ENCODE data around the gene PKD1L1.

PKD1L1 gene

DNA sequence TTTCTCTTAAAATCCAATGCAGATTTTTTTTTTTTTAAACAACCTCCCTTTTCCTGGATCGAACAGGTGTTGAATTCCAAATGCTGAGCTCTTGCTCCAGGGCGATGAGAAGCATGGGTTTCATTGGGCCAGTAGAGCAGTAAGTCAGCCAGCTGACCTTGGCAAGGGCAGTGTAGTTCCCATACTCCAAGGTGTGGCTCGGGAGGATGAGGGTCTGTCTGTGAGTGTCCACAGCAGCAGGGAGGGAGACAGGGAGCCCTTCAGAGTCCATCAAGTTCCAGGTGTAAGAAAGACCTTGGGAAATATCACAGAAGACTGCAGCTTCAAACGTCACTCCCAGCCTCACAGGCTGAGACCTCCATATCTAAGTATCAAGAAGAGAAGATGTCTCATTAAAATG lies 50.4 kb downstream of the PKD1L1 start:
- no peaks in the 10 kb centered on the region for H3K9me3 Mint-ChIP-seq
- no peaks in the 10 kb centered on the region for H3K4me1 Mint-ChIP-seq
- peaks cover 2% of the 10 kb centered on the region for H3K36me3 Mint-ChIP-seq (ENCODE audit: insufficient read depth)
- no peak for ATAC-seq (replicated peaks; ENCODE audit: extremely low read depth, poor library complexity, severe bottlenecking)
- H3K27me3 Mint-ChIP-seq, result peaks cover 12% of the 10 kb centered on the region
- no peak overlapping the region for H3K4me3 Mint-ChIP-seq
- no peak overlapping the region for H3K27ac Mint-ChIP-seq (ENCODE audit: low read depth)
- DNase-seq (ENCODE audit: low spot score in 2 of 2), result no peak

DNA sequence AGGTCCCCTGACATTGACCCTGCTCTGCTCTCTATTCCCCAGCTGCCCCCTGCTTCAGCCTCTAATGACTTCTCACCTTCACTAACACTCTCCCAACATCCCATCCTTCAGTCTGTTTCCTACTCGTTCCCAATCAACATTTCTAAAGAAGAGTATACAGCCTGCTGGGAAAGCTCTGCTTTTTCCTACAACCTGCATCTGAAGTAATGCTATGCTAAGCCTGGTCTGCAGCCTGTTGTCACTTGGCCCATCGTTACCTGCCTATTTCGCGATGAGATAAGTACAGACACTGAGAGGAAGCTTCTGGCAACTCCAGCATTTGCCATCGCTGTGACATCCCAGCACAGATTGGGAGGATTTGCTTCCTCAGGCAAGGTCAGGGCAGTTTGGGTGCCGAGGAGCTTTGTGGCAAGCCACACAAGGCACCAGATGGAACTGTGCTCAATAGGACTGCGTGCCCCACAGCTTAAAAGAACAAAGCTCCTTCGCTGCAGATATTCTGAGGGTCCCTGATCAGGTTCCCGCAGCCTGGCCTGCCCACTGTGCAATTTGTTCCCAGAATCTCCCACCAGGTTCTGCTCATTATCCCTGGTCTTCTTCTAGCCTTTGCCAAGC lies 51.4 kb downstream of the PKD1L1 start:
- Mint-ChIP-seq H3K4me1 (no peaks in the 10 kb centered on the region), H3K4me3 (no peak overlapping the region), H3K27me3 (peaks cover 20% of the 10 kb centered on the region), H3K36me3 (ENCODE audit: insufficient read depth) (no peaks in the 10 kb centered on the region), H3K27ac (ENCODE audit: low read depth) (no peak overlapping the region), H3K9me3 (no peaks in the 10 kb centered on the region)
- ATAC-seq (replicated peaks; ENCODE audit: extremely low read depth, poor library complexity, severe bottlenecking), result no peak
- DNase-seq (ENCODE audit: low spot score in 2 of 2), result no peak

DNA sequence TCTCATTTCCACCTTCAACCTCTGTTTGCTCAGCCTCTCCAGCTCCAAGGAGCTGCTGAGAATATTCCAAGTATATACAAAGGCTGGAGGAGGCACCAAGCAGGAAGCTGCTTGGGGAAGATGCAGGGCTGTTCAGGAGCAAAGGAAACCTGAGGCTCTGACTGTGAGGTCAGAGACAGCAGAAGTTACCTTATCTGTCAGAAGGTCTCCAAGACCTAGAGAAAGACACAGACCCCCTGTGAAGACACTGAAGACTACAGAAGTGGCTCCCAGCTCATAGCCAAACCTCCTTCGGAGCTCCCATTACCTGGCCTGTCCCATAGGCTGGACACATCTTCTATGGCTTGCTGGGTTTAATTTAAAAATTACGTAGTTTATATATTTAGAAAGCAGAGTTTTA lies 53.2 kb downstream of the PKD1L1 start:
- Mint-ChIP-seq H3K9me3 (no peaks in the 10 kb centered on the region), H3K27me3 (peaks cover 24% of the 10 kb centered on the region), H3K36me3 (ENCODE audit: insufficient read depth) (no peaks in the 10 kb centered on the region), H3K27ac (ENCODE audit: low read depth) (no peak overlapping the region), H3K4me1 (no peaks in the 10 kb centered on the region), H3K4me3 (no peak overlapping the region)
- no peak for ATAC-seq (replicated peaks; ENCODE audit: extremely low read depth, poor library complexity, severe bottlenecking)
- no peak for DNase-seq (ENCODE audit: low spot score in 2 of 2)

DNA sequence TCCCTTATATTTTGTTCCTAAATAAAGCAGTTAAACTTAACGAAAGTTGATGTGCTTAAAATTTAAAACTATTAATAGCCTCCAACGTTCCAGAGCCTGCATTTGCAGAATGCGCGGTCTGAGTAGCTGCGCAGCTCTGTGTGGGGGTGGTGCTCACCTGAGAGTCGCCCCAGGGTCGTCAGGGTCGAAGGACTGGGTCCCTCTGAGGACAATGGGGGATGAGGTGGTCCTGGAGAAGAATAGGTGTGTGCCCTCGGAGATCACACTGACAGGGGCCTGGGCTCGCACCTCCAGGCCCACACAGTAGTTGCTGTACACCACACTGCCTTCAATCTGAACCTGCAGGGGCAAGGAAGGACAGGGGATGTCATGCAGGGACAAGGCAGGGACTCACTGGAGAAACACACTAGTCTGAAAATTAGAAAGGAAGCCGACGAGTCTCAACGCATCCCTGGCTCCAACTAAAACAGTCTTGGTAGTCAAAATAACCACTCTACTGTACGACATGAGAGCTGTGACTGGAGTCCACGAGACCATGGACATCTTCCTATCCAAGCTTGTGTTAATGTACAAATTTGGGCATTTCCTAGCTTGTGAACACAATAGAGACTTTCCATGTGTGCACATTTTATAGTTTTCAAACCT lies 54.4 kb downstream of the PKD1L1 start:
- no peak for ATAC-seq (replicated peaks; ENCODE audit: extremely low read depth, poor library complexity, severe bottlenecking)
- Mint-ChIP-seq H3K27ac (ENCODE audit: low read depth) (no peak overlapping the region), H3K36me3 (ENCODE audit: insufficient read depth) (no peaks in the 10 kb centered on the region), H3K9me3 (no peaks in the 10 kb centered on the region), H3K4me1 (no peaks in the 10 kb centered on the region), H3K4me3 (no peak overlapping the region), H3K27me3 (peaks cover 24% of the 10 kb centered on the region)
- DNase-seq (ENCODE audit: low spot score in 2 of 2), result no peak

DNA sequence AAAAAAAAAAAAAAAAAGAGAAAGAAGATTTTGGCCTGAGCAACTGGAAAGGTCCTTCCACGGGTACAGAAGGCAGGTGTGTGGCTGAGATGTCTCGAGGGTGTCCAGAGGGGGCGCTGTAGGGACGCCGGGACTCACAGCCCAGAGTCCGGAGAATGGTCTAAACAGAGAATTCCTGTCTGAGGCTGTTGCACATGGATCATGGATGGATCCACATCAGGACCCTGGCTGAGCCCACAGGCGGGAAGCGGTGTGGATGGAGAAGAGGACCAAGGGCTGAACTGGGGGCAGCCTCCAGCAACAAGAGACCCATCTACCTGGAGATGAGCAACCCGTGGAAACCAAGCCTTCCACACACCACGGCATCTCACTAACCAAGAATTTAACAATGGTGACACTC lies 55.0 kb downstream of the PKD1L1 start:
- Mint-ChIP-seq H3K27ac (ENCODE audit: low read depth) (no peak overlapping the region), H3K27me3 (peaks cover 24% of the 10 kb centered on the region), H3K4me3 (no peak overlapping the region), H3K9me3 (no peaks in the 10 kb centered on the region), H3K4me1 (no peaks in the 10 kb centered on the region), H3K36me3 (ENCODE audit: insufficient read depth) (no peaks in the 10 kb centered on the region)
- no peak for DNase-seq (ENCODE audit: low spot score in 2 of 2)
- ATAC-seq (replicated peaks; ENCODE audit: extremely low read depth, poor library complexity, severe bottlenecking), result no peak

DNA sequence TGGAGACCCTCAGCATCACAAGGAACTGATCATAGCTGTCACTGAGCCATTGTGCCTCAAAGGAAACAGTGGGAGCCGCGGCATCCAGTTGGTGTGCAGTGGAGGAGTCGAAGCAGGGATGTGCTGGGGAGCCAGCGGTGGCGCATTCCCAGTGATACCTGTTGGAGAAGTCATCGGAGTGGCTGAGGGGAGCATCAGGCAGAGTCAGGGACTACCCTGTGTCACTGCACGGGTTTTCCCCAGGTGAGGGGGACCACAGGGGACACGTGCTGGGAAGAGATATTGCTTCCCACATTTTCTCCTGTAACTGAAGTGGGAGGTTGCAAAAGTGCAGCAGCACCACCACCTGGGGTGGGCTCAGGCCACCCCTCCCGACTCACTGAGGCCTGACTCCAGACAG lies 57.7 kb downstream of the PKD1L1 start:
- Mint-ChIP-seq H3K4me3 (no peak overlapping the region), H3K27me3 (peaks cover 12% of the 10 kb centered on the region), H3K27ac (ENCODE audit: low read depth) (no peak overlapping the region), H3K36me3 (ENCODE audit: insufficient read depth) (no peaks in the 10 kb centered on the region), H3K4me1 (no peaks in the 10 kb centered on the region), H3K9me3 (no peaks in the 10 kb centered on the region)
- DNase-seq (ENCODE audit: low spot score in 2 of 2), result no peak
- ATAC-seq (replicated peaks; ENCODE audit: extremely low read depth, poor library complexity, severe bottlenecking), result no peak

DNA sequence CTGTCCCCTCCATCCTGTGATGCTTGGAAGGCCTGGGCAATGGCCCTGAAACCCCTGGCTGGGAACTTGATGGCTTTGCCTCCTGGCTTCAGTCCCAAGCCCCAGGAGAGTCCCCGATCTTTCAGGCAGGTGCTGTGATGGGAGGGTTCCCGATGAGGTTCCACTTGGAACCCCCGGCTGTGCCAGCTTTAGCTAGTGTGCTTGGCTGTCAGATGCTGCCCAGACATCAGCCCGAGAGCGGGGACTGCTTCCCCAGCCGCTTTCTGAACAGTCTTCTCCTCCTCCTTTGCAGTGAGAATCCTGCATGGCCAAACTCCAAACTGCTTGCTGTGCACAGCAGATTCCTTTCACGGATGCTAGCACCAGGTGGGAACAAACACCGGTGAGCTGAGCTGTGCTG lies 58.1 kb downstream of the PKD1L1 start:
- Mint-ChIP-seq H3K4me1 (no peaks in the 10 kb centered on the region), H3K27ac (ENCODE audit: low read depth) (no peak overlapping the region), H3K9me3 (no peaks in the 10 kb centered on the region), H3K36me3 (ENCODE audit: insufficient read depth) (no peaks in the 10 kb centered on the region), H3K4me3 (no peak overlapping the region), H3K27me3 (peaks cover 12% of the 10 kb centered on the region)
- no peak for DNase-seq (ENCODE audit: low spot score in 2 of 2)
- no peak for ATAC-seq (replicated peaks; ENCODE audit: extremely low read depth, poor library complexity, severe bottlenecking)

DNA sequence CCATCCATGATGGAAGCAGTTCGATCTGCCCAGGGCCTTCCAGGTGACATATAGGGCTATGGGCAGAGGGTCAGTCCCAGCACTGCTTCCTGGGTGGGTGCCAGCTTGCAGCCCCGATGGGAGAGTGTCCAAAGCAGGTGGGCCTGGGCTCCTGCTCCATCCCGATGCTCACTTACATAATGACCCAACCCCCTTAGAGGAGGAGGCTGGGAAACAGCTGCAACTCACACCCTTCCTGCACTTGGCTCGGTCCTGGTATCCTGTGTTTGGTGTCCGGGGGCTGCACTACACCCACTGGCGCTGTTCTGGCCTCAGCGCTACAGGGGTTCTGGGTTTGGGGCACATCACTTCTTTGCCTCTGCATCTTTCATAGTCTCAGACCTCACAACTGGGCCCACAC lies 58.5 kb downstream of the PKD1L1 start:
- ATAC-seq (replicated peaks; ENCODE audit: extremely low read depth, poor library complexity, severe bottlenecking) (no peak), DNase-seq (ENCODE audit: low spot score in 2 of 2) (no peak)
- Mint-ChIP-seq H3K36me3 (ENCODE audit: insufficient read depth) (no peaks in the 10 kb centered on the region), H3K27ac (ENCODE audit: low read depth) (no peak overlapping the region), H3K27me3 (peaks cover 12% of the 10 kb centered on the region), H3K4me3 (no peak overlapping the region), H3K4me1 (no peaks in the 10 kb centered on the region), H3K9me3 (no peaks in the 10 kb centered on the region)

DNA sequence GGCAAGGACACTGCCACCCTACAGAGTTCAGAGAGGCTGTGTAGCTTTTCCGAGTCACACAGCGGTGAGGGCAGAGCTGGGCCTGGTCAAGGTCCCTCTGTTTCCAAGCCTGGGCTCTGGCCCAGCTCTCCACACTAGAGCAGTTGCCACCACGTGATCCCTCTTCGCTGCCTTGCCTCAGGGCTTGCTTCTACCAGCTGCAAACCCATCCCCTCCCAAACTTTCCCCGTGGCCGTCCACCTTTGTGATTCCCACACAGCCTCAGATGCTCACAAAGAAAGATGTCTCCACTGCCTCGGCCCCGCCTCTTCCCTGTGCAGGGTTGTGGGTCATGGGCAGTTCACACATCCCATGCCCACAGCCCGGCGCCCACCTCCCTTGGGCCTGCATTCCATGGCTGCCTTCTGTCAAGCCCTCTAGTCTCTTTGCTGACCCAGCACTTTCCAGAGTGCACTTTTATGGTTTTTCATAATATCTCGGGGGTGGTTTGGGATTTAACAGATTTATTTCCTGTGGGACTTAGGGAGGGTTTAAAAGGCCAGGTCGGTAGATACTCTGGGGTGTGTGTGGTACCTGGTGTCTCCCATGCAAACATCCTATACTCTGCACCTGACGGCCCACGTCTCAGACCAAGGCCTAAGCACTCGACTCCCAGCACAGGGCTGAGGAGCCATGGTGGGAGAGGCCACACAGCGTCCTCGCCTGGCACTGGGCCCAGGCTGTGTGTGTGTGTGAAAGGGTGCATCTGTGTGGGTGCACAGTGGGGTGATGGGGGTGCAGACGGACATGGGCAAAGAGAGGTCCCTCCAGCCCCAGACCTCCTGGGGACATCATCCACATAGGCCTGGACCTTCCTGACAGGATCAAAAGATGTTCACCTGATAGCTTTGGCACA lies 59.6 kb downstream of the PKD1L1 start:
- H3K4me3 Mint-ChIP-seq, result no peak overlapping the region
- DNase-seq (ENCODE audit: low spot score in 2 of 2) (no peak), ATAC-seq (replicated peaks; ENCODE audit: extremely low read depth, poor library complexity, severe bottlenecking) (no peak)
- H3K4me1 Mint-ChIP-seq, result no peaks in the 10 kb centered on the region
- H3K9me3 Mint-ChIP-seq, result no peaks in the 10 kb centered on the region
- peaks cover 12% of the 10 kb centered on the region for H3K27me3 Mint-ChIP-seq
- H3K27ac Mint-ChIP-seq (ENCODE audit: low read depth), result no peak overlapping the region
- no peaks in the 10 kb centered on the region for H3K36me3 Mint-ChIP-seq (ENCODE audit: insufficient read depth)

DNA sequence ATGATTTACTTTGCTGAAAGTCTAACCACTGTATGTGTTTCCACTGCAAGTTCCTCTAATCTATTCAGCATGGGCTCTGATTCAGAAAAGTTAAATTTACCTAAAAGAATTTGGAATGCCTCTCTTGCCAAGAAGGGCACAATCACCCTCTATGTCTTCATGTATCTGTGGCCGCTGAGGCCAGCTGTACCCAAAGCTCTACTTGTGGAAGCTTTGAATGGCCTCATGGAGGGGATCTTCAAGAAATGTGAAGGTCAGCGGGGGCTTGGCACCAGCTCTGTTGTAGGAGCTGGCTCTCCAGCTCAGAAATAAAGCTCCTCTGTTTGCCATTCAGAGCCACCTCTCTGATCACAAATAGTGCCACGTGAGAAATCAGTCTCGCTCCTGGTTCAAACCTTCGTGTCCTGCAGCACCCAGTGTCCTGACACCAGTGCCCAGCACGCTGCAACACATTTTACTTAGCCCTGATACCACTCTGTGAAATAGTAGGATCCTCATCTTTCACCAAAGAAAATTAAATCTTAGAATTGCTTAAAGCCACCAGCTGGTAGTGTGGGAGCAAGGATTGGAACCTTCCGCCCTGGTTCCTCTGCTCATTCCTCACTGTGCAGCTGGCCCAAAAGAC lies 61.1 kb downstream of the PKD1L1 start:
- ATAC-seq (replicated peaks; ENCODE audit: extremely low read depth, poor library complexity, severe bottlenecking) (no peak), DNase-seq (ENCODE audit: low spot score in 2 of 2) (no peak)
- Mint-ChIP-seq H3K36me3 (ENCODE audit: insufficient read depth) (no peaks in the 10 kb centered on the region), H3K9me3 (no peaks in the 10 kb centered on the region), H3K4me1 (no peaks in the 10 kb centered on the region), H3K27ac (ENCODE audit: low read depth) (no peak overlapping the region), H3K27me3 (peaks cover 6% of the 10 kb centered on the region), H3K4me3 (no peak overlapping the region)

DNA sequence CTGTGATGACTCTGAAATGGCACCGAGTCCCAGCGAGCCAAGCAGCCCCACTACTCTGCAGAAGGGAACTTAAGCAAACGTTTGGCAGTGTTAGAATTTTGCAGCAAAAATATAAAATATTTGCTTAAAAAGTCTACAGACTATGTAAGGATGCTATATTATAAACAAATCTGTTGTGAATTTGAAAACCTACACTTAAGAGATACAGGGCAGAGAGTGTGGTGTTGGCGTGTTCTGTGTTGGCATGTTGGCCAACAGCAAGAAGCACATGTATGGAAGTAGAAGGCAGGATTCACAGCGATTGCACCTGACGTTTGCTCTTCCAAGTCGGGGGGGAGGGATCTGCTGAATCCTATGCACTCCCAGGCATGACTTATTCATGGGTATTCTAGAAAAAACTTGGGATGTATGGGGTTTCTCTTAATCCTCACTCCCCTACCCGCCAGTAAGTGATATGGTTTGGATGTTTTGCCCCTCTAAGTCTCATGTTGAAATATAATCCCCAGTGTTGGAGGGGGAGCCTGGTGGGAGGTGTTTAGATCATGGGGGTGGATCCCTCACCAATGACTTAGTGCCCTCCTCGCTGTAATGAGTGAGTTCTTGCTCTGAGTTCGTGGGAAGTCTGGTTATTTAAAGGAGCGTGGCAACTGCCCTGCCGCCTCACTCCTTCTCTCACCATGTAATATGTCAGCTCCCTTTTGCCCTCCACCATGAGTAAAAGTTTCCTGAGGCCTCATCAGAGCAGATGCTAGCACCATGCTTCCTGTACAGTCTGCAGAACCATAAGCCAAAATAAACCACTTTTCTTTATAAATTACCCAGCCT lies 62.1 kb downstream of the PKD1L1 start:
- Mint-ChIP-seq H3K9me3 (no peaks in the 10 kb centered on the region), H3K36me3 (ENCODE audit: insufficient read depth) (no peaks in the 10 kb centered on the region), H3K4me3 (no peak overlapping the region), H3K27ac (ENCODE audit: low read depth) (no peak overlapping the region), H3K27me3 (no peaks in the 10 kb centered on the region), H3K4me1 (no peaks in the 10 kb centered on the region)
- ATAC-seq (replicated peaks; ENCODE audit: extremely low read depth, poor library complexity, severe bottlenecking) (no peak), DNase-seq (ENCODE audit: low spot score in 2 of 2) (no peak)

DNA sequence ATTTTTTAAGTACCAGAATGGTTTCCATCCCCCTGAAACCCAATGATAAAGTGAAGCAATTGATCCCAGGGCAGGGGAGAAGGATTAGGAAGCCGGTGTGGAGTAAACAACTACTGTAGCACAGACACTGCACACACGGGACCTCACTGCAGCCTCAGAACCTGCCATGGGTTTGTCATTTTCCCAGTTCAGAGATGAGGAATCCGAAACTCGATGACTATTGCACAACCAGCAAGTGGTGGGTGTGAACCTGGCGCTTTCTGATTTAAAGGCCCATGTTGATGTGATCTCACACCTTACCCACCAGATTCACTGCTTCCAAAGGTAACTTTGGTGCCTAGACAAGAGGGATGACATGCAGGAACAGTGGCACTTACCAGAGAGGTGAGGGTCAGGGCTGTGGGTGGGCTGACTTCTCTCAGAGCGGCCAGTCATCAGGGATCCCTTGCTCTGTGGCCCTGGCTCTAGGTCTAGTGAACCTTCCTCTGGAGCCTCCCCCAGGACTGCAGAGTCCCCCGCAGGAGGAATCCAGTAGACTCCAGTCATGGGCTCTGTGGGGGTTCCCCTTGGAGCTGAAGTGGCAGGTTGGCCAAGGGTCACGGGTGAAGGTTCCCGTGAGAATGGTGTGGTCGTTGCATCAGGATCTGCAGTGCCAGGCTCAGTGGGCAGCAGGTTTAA lies 62.8 kb downstream of the PKD1L1 start:
- H3K4me1 Mint-ChIP-seq, result no peaks in the 10 kb centered on the region
- ATAC-seq (replicated peaks; ENCODE audit: extremely low read depth, poor library complexity, severe bottlenecking), result no peak

More for the DNA sequence above, 62.8 kb downstream of the PKD1L1 start:
- no peak overlapping the region for H3K4me3 Mint-ChIP-seq
- H3K27me3 Mint-ChIP-seq, result no peaks in the 10 kb centered on the region
- H3K36me3 Mint-ChIP-seq (ENCODE audit: insufficient read depth), result no peaks in the 10 kb centered on the region
- no peak overlapping the region for H3K27ac Mint-ChIP-seq (ENCODE audit: low read depth)
- H3K9me3 Mint-ChIP-seq, result no peaks in the 10 kb centered on the region
- DNase-seq (ENCODE audit: low spot score in 2 of 2), result no peak

All from central memory CD8-positive, alpha-beta T cell (primary cell).